ENCODE results near the gene RABEP1. TPM values are rescaled to one million over a fixed set of nuclear protein-coding genes. Genes with fewer than 3 reads are reported as not detected.

RABEP1 gene
- total and polyA plus RNA-seq, 9 donors, result 15.1 to 48.7 (median 40.0) TPM

GRCh38 chr17:5431949-5432556, 150.0 kb downstream of the RABEP1 start:
- intact Hi-C loops (cut with DNase I), result no loop called here

DNA sequence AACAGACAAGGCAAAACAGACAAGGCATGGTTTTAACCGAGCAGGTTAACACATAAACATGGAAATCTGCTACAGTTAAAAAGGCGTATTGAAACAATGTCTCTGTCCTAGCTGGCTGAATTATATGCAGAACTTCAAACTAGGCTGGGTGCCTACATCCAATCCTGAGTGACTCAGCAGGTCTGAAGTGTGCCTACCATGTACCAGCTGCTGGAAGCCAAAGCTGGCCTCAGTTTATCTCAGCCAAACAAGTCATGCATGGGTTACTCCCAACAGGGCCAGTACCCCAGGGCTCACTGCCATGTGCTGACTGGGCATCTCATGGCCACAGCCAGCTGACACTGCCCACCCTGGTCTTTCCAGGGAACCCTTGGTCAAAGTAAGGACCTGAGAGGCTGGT, 152.9 kb downstream of the RABEP1 start:
- TF ChIP-seq CTCF (IDR thresholded peaks at IDR 0.05) (no peak), EP300 (IDR thresholded peaks at IDR 0.05) (no peak), POLR2A (IDR thresholded peaks at IDR 0.05) (no peak)
- DNase-seq, result no peak
- H3K27ac ChIP-seq, result no peak overlapping the region
- H3K4me3 ChIP-seq, result no peak overlapping the region
- no peaks in the 10 kb centered on the region for H3K27me3 ChIP-seq
- intact Hi-C loops (cut with DNase I), result no loop called here
- WGBS, 3 donors, result 89 to 96% (median 92%) methylated on average over 2 of the region's 2 CpGs
- H3K9me3 ChIP-seq, result no peaks in the 10 kb centered on the region
- H3K4me1 ChIP-seq (ENCODE audit: insufficient read depth), result peaks cover 2% of the 10 kb centered on the region
- H3K36me3 ChIP-seq, result no peaks in the 10 kb centered on the region

More at GRCh38 chr17:5431949-5432556, 150.0 kb downstream of the RABEP1 start:
- Histone ChIP-seq H3K27me3 (no peaks in the 10 kb centered on the region), H3K4me3 (no peak overlapping the region), H3K9me3 (no peaks in the 10 kb centered on the region), H3K27ac (no peak overlapping the region), H3K36me3 (no peaks in the 10 kb centered on the region), H3K4me1 (ENCODE audit: insufficient read depth) (no peaks in the 10 kb centered on the region)
- TF ChIP-seq CTCF (IDR thresholded peaks at IDR 0.05), result no peak
- TF ChIP-seq EP300 (IDR thresholded peaks at IDR 0.05), result no peak
- no peak for TF ChIP-seq POLR2A (IDR thresholded peaks at IDR 0.05)
- no peak for DNase-seq
- 60 to 70% (median 69%) methylated on average over 3 of the region's 3 CpGs for WGBS, 3 donors

Other genes with a start within 250 kb of the RABEP1 start
- gene SLC52A1, start 246.9 kb upstream of the RABEP1 start, total RNA-seq, result 1 to 10 TPM in 1 of 7 donors, under 1 TPM in 3, not detected in 3; 0.08 to 1.0 (median 0.19) TPM
- not detected for gene SLC52A1, start 246.9 kb upstream of the RABEP1 start, polyA plus RNA-seq
- 1 to 10 TPM; 3.6 to 8.4 (median 7.6) TPM for gene ZFP3, start 203.8 kb upstream of the RABEP1 start, total RNA-seq
- 1 to 10 TPM; 3.3 to 6.5 TPM for gene ZFP3, start 203.8 kb upstream of the RABEP1 start, polyA plus RNA-seq
- 10 to 100 TPM in 4 of 7 donors, 1 to 10 TPM in 3; 7.8 to 15.3 (median 11.1) TPM for gene ZNF232, start 170.4 kb upstream of the RABEP1 start, total RNA-seq
- 10 to 100 TPM in 1 of 2 donors, 1 to 10 TPM in 1; 9.1 to 11.8 TPM for gene ZNF232, start 170.4 kb upstream of the RABEP1 start, polyA plus RNA-seq
- 1 to 10 TPM in 3 of 7 donors, under 1 TPM in 4; under 0.01 to 2.0 (median 0.86) TPM for gene USP6, start 166.3 kb upstream of the RABEP1 start, total RNA-seq
- gene USP6, start 166.3 kb upstream of the RABEP1 start, polyA plus RNA-seq, result under 1 TPM; 0.20 to 0.68 TPM
- 10 to 100 TPM; 16.9 to 35.6 (median 21.9) TPM for gene ZNF594, start 90.4 kb upstream of the RABEP1 start, total RNA-seq
- 1 to 10 TPM; 6.4 to 7.4 TPM for gene ZNF594, start 90.4 kb upstream of the RABEP1 start, polyA plus RNA-seq
- gene SCIMP, start 47.4 kb upstream of the RABEP1 start, total RNA-seq, result 1 to 10 TPM in 6 of 7 donors, under 1 TPM in 1; 0.60 to 3.6 (median 1.3) TPM
- gene SCIMP, start 47.4 kb upstream of the RABEP1 start, polyA plus RNA-seq, result 1 to 10 TPM in 1 of 2 donors, under 1 TPM in 1; 0.45 to 8.3 TPM
- gene NUP88, start 137.4 kb downstream of the RABEP1 start, total RNA-seq, result 10 to 100 TPM; 36.5 to 77.7 (median 42.3) TPM
- 10 to 100 TPM; 31.7 to 43.5 TPM for gene NUP88, start 137.4 kb downstream of the RABEP1 start, polyA plus RNA-seq
- gene RPAIN, start 137.9 kb downstream of the RABEP1 start, total RNA-seq, result 10 to 100 TPM; 26.5 to 46.7 (median 34.1) TPM
- gene RPAIN, start 137.9 kb downstream of the RABEP1 start, polyA plus RNA-seq, result 10 to 100 TPM; 28.9 to 45.0 TPM
- 10 to 100 TPM; 58.1 to 96.9 (median 73.2) TPM for gene C1QBP, start 156.9 kb downstream of the RABEP1 start, total RNA-seq
- gene C1QBP, start 156.9 kb downstream of the RABEP1 start, polyA plus RNA-seq, result 100 to 1,000 TPM in 1 of 2 donors, 10 to 100 TPM in 1; 73.6 to 192 TPM
- gene DHX33, start 186.7 kb downstream of the RABEP1 start, total RNA-seq, result 10 to 100 TPM in 5 of 7 donors, 1 to 10 TPM in 2; 4.9 to 15.1 (median 10.9) TPM
- 1 to 10 TPM; 5.2 to 8.5 TPM for gene DHX33, start 186.7 kb downstream of the RABEP1 start, polyA plus RNA-seq
- 10 to 100 TPM; 15.1 to 68.6 (median 51.2) TPM for gene DERL2, start 203.9 kb downstream of the RABEP1 start, total RNA-seq
- gene DERL2, start 203.9 kb downstream of the RABEP1 start, polyA plus RNA-seq, result 10 to 100 TPM; 35.4 to 57.3 TPM
- gene MIS12, start 204.3 kb downstream of the RABEP1 start, total RNA-seq, result 10 to 100 TPM in 6 of 7 donors, 1 to 10 TPM in 1; 9.3 to 19.8 (median 16.4) TPM
- 10 to 100 TPM; 11.6 to 15.7 TPM for gene MIS12, start 204.3 kb downstream of the RABEP1 start, polyA plus RNA-seq

Data from ovary (tissue), 9 donors.